ENCODE results near the gene ADRB1.

DNA sequence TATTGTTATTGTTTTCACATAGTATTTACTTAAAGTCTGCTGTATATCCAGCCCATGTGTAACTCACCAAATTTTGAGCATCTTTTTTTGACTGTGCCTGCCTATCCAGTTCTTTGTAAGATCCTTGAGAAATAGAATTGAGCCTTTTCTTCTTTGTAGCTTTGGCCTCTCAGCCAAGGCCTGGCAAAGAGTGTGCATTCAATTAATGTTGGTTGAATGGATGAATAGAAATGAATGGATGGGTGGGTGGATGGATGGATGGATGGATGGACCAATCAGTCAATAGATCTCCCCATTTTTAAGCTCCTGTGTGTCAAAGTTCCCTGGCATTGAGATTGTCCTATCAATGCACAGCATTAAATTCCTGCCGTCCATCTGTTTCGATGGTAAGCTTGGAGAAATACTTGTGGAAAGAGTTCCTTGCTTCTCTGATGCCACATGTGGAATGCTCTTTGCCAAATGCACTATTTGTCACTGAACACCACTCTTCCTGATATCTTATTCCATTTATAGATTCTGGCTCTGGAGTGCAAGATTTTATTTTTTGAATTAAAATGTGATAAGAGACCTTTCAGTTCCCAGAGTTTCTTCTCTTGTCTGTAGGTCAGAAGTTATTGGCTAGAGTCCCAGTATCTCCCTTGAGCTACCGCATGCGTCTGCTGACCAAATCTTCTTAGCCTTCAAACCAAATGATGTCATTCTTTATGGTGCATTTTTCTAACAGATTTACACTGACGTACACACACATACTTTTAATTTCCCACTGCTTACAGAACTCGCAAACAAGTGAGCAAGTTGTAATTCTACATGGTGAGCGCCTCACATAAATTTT is 20.7 kb upstream of the ADRB1 start:
- TF ChIP-seq, protein P1, sequence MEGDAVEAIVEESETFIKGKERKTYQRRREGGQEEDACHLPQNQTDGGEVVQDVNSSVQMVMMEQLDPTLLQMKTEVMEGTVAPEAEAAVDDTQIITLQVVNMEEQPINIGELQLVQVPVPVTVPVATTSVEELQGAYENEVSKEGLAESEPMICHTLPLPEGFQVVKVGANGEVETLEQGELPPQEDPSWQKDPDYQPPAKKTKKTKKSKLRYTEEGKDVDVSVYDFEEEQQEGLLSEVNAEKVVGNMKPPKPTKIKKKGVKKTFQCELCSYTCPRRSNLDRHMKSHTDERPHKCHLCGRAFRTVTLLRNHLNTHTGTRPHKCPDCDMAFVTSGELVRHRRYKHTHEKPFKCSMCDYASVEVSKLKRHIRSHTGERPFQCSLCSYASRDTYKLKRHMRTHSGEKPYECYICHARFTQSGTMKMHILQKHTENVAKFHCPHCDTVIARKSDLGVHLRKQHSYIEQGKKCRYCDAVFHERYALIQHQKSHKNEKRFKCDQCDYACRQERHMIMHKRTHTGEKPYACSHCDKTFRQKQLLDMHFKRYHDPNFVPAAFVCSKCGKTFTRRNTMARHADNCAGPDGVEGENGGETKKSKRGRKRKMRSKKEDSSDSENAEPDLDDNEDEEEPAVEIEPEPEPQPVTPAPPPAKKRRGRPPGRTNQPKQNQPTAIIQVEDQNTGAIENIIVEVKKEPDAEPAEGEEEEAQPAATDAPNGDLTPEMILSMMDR (IDR thresholded peaks at IDR 0.05; ENCODE audit: extremely low read depth in 1 of 2, insufficient read depth in 1 of 2, low read depth in 1 of 2, low read length in 2 of 2) = no peak
- TF ChIP-seq POLR2A (IDR thresholded peaks at IDR 0.05; ENCODE audit: low read depth, low read length) = no peak

Measured in endothelial cell of umbilical vein (primary cell).